ENCODE data around the gene THSD8.

Gene THSD8

DNA sequence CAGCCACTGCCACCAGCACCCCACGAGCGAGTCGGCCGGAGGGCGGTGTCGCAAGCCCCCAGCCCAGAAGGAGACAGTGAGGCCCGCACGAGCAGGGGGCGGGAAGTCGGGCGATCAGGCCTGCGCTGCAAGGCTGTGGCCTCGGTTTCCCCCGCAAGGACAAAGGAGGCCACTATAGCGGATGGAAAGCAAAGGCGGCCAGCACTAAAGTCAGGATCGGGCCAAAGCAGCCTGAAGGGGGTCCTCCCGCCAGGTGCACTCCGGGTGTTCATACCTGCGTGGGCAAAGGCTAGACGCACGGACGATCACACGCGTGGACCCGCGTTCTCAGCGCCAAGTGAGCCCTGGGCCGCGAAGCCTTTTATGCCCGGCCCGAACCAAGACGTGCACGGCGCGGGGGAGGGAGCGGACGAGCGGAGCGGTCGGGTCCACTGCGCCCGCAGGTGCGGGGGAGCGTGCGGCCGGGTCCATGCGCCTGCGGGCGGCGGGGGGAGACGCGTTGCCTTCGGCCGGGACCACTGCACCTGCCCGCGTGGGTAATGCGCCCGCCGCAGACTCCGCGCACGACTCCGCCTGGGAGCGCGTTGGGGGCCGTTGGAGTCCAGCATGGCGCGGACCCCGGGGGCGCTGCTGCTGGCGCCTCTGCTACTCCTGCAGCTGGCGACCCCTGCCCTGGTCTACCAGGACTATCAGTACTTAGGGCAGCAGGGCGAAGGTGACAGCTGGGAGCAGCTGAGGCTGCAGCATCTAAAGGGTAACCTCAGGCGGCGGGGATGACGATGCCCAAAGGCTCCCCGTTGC lies at the start of gene THSD8, which contains the start of gene PRDX2:
Gene THSD8, plus strand, starts transcription at position 604 of the 801 bp plus-strand sequence. Its CDS starts 3 bp downstream, at position 607.
Gene PRDX2, minus strand, starts transcription at position 335 of the 801 bp plus-strand sequence. CDS start 539 bp downstream, outside the sequence.
- peak; percentile 61 for DNase-seq (ENCODE audit: low read depth)

DNA sequence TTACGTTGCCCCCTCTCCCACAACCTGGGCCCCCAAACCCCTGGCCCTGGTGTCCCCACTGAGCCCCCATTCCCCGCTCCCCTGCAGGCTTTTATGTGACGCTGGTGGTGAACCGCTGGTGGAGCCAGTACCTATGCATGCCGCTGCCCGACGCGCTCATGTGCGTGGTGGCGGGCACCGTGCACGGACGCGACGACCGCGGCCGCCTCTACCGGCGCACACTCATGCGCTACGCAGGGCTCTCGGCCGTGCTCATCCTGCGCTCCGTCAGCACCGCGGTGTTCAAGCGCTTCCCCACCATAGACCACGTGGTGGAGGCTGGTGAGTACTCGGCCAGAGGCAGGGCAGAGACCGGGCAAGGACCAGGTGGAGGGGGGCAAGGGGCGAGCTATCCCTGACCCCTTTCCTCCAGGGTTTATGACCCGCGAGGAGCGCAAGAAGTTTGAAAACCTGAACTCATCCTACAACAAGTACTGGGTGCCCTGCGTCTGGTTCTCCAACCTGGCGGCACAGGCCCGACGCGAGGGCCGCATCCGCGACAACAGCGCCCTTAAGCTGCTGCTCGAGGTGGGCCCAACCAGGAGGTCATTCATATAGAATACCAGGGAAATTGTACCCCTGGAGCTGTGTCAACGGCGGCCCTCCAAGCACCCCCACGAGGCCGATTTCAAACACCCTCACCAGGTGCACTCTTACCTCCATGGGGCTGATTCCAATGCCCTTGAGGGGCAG lies 47.2 kb upstream of the THSD8 start:
- DNase-seq (ENCODE audit: low read depth) = no peak

DNA sequence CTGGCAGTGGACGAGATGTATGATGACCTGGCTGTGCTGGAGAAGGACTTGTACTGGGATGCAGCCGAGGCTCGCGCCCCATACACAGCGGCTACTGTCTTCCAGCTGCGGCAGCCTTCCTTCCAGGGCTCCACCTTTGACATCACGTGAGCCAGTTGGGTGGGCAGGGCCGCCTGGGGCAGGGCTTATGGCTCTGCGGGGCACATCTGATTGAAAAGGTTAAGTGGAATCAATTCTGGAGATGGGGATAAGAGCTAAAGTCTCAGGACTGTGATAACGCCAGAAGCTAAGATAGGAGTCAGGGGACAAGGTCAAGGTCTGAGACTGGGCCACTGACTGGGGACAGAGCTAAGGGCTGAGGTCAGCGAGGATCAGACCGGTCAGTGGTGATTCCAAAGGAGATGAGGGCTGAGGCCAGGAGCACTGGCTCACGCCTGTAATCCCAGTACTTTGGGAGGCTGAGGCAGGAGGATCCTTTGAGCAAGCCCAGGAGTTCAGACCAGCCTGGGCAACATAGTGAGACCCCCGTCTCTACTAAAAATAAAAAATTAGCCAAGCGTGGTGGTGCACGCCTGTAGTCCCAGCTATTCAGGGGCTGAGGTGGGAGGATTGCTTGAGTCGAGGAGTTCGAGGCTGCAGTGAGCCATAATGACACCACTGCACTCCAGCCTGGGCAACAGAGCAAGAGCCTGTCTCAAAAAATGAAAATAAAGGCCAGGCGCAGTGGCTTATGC lies 45.6 kb upstream of the THSD8 start:
- DNase-seq (ENCODE audit: low read depth) = no peak

DNA sequence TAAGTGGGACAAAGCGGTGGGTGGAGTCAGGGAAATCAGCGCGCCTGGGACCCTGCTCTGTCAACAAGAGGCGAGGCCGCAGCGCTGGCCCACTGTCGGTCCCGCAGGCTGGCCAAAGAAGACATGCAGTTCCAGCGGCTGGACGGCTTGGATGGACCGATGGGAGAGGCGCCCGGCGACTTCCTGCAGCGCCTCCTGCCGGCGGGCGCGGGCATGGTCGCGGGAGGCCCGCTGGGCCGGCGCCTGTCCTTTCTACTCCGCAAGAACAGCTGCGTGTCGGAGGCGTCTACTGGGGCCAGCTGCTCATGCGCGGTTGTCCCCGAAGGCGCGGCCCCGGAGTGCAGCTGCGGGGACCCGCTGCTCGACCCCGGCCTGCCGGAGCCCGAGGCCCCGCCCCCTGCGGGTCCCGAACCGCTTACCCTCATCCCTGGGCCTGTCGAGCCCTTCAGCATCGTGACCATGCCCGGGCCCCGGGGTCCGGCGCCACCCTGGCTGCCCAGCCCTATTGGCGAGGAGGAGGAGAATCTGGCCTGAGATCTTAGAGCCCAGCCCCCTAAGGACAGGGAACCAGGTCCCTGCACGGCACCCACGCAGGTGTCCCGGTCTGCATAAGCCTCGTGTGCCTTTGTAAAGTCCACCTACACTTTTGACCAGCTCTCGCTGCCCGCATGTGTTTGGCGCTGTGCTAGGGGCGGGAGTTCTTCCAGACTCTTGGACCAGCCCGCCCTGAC lies 44.2 kb upstream of the THSD8 start:
- DNase-seq (ENCODE audit: low read depth) = peak; percentile 53

DNA sequence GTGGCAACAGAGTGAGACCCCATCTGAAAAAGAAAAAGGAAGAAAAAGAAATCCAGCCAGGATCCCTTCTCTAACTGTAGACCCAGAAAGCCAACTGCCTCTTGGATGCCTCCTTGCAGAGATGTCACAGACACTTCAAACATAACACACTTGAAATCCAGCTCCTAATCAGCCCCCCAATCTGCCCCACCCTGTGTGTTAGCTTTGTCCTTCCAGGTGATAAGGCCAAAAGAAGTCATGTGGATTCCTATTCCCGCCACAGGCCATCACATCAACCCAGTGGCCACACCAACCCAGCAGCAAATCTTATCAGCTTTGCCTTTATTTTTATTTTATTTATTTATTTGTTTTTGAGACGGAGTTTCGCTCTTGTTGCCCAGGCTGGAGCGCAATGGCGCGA lies 42.2 kb upstream of the THSD8 start:
- DNase-seq (ENCODE audit: low read depth) = no peak

DNA sequence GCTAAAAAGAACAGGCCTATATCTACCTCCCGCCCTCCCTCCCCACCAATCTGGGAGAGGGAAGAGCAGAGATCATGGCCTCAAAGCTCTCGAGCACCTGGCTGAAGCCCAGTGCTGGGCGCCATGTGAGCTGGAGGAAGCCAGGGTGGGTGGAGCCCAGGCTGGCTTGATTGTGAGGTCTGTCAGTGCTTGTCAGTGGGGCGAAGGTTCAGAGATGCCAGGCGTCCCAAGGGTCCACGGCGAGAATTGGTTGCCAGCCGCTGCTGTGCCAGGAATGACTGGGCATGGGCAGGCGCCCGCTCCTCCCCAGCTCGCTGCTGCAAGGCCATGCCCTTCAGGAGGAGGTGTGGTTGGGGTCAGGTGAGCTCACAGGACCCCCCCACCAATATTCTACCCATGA lies 38.8 kb upstream of the THSD8 start:
- DNase-seq (ENCODE audit: low read depth) = no peak

DNA sequence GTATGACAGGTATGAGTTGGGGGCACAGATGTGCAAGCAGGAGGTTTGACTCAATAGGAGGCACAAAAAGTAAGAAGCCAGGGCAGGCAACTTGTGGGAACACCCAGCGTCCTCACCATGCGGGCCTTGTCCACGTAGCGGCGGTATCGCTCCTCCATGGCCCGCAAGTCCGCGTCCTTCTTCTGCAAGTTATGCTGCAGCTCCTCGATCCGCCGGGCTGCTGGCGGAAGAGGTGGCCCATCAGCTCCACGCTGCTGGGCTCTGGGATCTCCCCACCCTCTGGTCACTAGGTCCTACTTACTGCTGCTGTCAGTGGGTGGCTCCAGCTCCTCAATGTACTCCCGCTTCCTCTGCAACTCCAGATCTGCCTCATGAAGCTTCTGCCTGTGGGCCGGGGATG lies 37.2 kb upstream of the THSD8 start:
- DNase-seq (ENCODE audit: low read depth) = no peak

DNA sequence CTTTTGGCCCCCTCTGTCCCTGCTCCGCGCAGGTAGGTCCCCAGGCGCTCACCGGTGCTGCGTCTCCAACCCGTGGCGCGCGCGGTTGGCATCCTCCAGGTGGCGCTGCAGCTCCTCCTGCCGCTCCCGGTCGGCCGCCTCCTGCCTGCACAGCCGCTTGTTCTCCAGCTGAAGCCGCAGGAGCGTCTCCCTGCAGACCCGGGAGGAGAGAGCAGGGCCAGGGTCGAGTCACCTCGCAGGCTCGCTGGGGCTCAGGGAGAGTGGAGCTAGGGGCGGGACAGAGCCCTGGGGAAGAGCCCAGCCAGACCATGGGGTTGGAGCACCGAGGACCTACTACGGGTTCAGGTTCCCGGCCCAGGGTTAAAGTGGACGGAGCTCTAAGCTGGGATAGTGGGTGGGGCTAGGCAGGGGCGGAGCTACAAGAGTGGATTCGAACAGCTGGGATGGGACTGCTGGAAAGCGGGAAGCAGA lies 35.8 kb upstream of the THSD8 start:
- peak; percentile 77 for DNase-seq (ENCODE audit: low read depth)

DNA sequence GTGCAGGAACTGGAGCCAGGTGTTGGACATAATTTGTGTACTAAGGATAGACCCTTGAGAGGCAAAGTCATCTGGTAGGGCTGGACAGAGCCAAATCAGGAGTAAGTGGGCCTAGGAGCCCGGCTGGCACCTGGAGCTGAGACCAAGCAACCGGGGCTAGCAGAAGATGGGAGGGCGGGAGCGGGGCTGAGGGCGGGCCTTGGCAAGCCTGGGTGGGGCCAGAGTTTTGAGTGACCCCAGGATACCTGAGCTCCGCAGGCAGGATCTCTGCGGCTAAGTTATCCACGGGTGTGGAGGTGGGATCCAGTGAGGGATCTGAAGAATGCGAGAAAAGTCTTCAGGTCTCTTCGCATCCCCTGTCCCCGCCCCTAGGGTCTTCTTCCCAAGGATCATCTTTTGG lies 34.7 kb upstream of the THSD8 start:
- no peak for DNase-seq (ENCODE audit: low read depth)

DNA sequence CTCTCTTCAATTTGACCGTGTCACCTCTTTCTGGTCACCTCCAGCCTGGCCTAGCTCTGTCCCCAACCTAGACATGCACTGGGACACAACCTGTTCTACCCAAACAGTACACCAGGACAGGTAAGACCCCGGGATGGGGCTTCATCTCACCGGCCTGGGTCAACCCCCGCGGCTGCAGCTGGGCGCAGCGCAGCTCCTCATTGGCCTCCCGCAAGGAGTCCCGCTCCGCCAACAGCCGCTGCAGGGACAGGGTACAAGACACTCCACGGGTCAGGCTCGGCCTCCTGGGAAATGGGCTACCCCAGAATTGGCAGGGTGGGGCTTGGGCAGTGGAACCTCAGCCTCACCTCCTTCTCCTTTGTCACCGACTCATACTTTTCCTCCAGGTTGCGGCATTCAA lies 34.2 kb upstream of the THSD8 start:
- no peak for DNase-seq (ENCODE audit: low read depth)

DNA sequence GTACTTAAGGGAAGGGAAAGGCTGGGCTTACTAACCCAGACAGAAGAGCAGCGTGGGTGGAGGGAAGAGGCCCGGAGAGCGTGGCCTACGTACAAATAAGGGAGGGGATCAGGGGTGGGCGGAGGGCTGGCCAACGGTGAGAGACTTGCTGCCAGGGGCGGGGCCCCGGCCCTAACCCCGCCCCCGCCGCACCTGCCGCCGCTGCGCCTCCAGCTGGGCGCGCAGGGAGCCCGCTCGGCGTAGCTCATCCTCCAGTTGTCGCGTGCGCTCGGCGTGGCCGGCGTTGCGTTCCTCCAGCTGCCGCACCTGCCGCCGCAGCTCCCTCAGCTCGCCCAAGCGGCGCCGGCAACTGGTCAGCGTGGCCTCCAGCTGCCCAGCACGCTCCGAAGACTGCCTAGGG lies 32.2 kb upstream of the THSD8 start:
- DNase-seq (ENCODE audit: low read depth) = peak; percentile 58

DNA sequence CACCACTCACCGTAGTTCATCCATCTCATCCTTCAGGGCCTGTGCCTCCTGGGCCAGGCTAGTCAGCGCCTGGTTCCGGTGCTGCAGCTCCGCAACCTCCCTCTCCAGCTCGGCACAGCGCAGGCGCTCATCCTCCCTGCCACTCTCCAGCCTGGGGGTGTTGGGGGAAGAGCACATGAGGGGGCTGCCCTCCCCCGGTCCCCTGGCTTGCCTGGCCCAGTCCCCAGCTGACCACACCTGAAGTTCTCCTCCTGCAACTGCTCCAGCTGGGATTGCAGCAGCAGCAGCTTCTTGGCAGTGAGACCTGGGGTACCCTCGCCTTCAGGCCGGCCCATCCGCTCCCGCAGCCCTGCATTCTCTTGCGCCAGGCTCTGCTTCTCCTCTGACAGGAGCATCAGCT lies 30.9 kb upstream of the THSD8 start:
- DNase-seq (ENCODE audit: low read depth) = no peak

DNA sequence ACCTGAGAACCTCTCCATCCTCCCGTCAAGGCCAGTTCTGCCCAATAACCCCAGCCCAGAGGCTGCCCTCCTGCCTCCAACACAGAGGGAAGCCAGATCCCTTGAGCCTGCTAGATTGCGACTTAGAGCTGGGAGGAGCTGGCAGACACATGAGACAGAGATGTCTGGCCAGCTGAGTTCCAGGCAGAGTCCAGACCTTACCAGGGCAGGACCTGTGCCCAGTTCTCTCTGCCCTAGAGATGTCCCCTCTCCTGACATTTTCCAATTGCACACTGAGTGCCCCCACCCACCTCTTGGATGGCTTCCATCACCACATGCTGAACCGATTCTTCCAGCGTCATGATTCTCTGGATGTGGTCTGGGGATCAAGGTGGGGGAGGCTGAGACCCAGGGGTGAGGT lies 29.5 kb upstream of the THSD8 start:
- DNase-seq (ENCODE audit: low read depth) = no peak

DNA sequence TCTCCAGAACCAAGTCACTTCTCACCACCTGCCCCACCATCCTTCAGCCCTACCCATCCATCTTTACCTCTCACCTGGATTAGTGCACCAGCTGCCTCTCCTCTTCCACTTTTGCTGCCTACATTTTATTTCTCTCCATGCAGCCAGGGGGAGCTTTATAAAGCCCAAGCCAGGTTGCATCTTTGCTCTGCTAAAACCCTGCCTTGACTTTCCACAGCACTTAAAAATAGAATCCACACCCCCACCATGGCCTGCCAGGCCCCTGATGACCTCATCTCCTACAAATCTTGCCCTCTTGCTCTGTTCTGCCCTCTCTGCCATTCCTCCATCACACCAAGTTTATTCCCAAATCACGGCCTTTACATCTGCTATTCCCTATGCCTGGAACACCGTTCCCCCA lies 28.3 kb upstream of the THSD8 start:
- DNase-seq (ENCODE audit: low read depth) = no peak

DNA sequence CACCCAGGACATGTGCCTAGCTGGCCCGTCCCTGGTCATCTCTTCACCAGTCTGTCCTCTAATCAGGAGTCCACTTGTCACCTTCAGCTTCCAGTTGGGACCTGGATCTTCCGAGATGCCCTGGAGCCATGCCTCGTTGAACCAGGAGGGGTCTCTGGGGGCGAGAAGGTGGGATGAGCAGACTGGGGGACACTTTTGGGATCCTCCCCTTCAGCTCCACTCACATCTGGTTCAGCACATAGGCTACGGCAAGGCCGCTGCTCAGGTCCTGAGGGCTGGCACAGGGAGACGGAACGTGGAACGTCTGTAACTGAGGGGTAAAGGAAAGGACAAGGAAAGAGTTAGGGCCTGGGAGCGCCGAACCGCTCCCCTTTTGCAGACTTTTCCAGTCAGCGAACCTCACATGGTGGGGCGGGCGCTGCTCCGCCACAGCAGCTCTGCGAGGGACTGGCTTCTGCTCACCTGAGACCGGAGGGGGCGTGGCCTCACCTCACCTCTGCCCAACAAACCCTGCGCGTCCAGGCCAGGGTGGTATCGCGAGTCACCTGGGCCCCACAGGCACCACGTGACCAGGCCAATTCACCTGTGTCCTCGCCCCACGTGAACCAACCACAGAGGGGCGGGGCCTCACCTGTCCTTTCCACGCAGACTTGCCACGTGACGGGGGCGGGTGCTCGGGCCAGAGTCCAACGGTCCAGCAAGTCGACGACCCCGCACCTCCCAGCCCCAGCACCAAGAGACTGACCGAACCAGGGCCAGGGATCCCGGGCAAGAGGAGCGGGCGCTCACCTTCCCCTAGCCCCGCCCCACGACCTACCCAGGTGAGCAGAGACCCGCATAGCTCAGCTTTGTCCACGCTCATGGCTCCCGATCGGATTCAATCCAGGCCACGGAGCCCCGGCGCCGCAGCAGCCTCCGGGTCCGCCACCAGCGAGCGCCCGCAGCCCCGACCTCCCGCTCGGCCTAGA lies 27.0 kb upstream of the THSD8 start, which contains the start of gene HOOK2:
Gene HOOK2, minus strand, starts transcription at position 965 of the 968 bp plus-strand sequence. Its CDS starts 103 bp downstream, at position 862.
- no peak for DNase-seq (ENCODE audit: low read depth)

DNA sequence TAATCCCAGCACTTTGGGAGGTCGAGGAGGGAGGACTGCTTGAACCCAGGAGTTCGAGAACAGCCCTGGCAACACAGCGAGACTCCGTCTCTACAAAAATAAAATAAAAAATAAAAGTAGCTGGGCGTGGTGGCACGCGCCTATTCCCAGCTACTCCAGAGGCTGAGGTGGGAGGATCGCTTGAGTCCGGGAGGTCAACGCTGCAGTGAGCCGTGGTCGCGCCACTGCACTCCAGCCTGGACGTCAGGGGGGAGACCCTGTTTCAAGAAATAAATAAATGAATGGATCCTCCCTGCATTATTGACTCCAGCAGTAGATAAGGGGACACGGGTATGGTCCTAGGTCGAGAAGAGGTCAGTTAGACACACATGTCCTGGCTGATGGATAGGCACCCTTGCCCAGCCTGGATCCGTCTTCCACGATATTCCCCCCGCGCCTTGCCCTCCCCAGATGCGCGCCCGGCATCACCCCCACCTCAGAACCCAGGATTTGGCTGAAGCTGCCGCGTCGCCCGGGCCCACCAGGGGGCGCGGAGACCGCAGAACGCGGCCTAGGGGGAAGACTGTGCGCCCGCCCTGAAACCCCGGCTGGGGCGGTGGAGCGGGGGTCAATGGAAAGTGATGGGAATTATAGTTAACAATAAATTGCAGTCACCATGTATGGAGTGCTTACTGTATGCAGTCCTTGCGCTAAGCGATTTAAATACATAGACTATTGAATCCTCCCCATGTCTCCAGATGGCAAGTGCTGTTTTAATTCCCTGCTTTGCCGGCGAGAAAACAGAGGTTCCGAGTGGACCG lies 24.5 kb upstream of the THSD8 start:
- peak; percentile 79 for DNase-seq (ENCODE audit: low read depth)

DNA sequence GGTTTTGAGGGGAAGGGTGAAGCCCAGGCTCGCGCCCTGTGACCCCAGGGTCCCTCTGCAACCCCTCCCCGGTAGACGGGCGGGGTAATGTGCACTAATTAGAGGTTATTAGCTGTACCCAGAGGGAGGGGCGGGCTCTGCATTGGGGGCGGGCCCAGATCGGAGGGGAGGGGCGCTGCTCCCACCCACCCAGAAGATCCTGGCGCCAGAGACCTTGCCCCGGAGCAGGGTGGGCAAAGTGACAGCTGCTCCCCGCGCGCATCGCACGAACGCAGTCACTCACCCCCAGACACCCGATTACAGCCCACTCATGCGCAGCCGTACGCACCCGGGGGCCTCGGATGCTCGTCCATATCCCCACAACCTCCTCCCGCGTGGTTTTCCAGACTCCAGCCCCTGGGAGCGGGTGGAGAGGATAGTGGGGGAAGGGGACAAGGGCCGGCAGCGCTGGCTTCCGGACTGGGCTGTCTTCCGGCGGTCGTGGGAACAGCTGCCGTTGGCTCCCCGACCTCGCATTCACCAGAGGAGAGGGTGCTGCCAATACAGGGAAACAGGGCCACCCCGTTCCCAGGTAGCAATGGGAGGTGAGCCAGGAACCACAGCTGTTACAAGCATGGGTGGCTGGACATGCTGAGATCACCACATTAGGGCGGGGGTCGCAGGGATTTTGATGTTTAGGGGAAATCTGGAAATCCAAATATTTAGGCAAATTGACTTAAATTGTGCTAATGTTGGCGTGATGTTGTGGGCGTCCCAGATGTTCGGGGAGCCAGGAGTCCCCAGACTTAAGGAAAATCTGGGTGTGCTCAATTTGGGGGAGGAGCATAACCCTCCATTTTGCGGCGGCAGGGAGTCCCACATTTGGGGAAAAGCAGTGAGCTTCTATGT lies 23.6 kb upstream of the THSD8 start:
- no peak for DNase-seq (ENCODE audit: low read depth)

DNA sequence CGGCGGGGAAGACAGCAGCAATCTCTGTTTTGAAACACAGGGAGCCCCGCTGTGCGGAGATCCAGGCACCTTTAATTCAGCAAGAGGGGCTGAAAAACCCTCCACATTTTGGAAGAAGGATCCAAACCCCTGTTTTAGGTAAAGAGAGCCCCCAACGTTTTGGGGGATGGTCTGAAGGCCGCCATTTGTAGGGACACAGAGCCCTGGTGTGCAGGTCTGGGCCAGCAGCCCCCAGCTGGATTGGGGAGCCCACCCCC lies 23.0 kb upstream of the THSD8 start:
- DNase-seq (ENCODE audit: low read depth) = no peak
